ENCODE data around the gene HECW1. TPM values are rescaled to one million over a fixed set of nuclear protein-coding genes. Genes with fewer than 3 reads are reported as not detected.

The HECW1 gene
- total and polyA plus RNA-seq, 2 experiments from 2014 or later = 11.0 to 21.8 TPM

DNA sequence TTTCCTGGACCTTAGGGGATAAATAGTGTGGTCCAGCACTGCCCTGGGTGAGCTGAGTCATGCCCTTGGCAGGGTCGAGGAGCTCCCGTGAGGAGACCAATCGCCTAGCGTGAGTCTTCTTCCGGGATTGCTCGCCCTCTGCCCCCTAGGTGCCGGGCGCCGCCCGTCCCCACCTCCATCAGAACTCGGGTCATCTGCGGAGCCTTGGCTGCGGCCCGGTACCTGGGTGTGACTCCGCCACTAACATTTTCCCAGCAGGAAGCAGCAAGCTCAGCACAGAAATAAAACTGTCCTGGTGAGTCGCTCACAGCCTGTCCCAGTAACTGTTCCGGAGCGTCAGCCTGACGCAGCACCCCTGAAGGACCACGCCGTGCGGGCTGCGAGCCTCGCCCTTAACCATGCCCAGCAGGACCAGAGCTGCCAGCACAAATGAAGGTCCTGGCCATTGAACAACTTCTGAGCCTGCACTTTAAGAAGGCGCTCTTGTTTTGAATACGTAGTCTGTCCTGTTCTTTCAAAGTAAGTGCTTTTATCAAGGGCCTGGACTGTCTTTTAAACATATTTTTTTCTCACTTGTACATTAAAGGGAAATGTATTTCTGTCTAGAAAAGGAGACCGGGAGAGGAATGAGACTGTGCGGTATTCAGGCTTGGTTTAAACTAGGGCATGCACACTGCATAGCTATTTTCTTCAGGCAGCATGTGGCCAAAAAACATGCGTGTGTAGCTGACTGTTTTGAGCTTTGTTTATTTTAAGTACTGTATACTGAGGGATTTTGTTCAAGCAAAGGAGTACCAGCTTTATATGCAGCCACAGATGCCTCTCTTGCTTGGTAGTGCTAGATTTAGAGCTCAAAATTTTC is 136.7 kb downstream of the HECW1 start:
- H3K4me3 Mint-ChIP-seq = no peak overlapping the region
- peaks cover 2% of the 10 kb centered on the region for H3K27me3 Mint-ChIP-seq (ENCODE audit: insufficient read depth, low read depth, poor library complexity)
- Histone ChIP-seq H3K27me3 (ENCODE audit: insufficient read depth) (no peaks in the 10 kb centered on the region), H3K79me2 (replicated peaks; ENCODE audit: insufficient read depth) (no peaks in the 10 kb centered on the region), H3K4me1 (ENCODE audit: insufficient read depth) (peaks cover 3% of the 10 kb centered on the region), H3K9me2 (ENCODE audit: insufficient read depth) (peaks cover 6% of the 10 kb centered on the region; the same call in 1 of the 2 replicates), H3K4me3 (no peak overlapping the region), H3K4me2 (no peak overlapping the region), H3K36me3 (ENCODE audit: insufficient read depth) (no peaks in the 10 kb centered on the region), H3F3A (replicated peaks; ENCODE audit: low read depth) (no peaks in the 10 kb centered on the region), H3K27ac (ENCODE audit: low read depth) (no peak overlapping the region), H2AFZ (peak overlapping the region; percentile 52; the same call in 1 of the 2 replicates), H4K20me1 (replicated peaks; ENCODE audit: insufficient read depth) (no peaks in the 10 kb centered on the region)
- H3K9me3 Mint-ChIP-seq = no peaks in the 10 kb centered on the region
- no peaks in the 10 kb centered on the region for H3K36me3 Mint-ChIP-seq (ENCODE audit: low read depth)
- ATAC-seq (peak; percentile 47), DNase-seq (ENCODE audit: low spot score) (no peak)
- peaks cover 11% of the 10 kb centered on the region for H3K4me1 Mint-ChIP-seq
- no peak for TF ChIP-seq CREB1 (CRISPR knock-in tag; IDR thresholded peaks at IDR 0.05; ENCODE audit: low read depth)
- TF ChIP-seq, protein P1, sequence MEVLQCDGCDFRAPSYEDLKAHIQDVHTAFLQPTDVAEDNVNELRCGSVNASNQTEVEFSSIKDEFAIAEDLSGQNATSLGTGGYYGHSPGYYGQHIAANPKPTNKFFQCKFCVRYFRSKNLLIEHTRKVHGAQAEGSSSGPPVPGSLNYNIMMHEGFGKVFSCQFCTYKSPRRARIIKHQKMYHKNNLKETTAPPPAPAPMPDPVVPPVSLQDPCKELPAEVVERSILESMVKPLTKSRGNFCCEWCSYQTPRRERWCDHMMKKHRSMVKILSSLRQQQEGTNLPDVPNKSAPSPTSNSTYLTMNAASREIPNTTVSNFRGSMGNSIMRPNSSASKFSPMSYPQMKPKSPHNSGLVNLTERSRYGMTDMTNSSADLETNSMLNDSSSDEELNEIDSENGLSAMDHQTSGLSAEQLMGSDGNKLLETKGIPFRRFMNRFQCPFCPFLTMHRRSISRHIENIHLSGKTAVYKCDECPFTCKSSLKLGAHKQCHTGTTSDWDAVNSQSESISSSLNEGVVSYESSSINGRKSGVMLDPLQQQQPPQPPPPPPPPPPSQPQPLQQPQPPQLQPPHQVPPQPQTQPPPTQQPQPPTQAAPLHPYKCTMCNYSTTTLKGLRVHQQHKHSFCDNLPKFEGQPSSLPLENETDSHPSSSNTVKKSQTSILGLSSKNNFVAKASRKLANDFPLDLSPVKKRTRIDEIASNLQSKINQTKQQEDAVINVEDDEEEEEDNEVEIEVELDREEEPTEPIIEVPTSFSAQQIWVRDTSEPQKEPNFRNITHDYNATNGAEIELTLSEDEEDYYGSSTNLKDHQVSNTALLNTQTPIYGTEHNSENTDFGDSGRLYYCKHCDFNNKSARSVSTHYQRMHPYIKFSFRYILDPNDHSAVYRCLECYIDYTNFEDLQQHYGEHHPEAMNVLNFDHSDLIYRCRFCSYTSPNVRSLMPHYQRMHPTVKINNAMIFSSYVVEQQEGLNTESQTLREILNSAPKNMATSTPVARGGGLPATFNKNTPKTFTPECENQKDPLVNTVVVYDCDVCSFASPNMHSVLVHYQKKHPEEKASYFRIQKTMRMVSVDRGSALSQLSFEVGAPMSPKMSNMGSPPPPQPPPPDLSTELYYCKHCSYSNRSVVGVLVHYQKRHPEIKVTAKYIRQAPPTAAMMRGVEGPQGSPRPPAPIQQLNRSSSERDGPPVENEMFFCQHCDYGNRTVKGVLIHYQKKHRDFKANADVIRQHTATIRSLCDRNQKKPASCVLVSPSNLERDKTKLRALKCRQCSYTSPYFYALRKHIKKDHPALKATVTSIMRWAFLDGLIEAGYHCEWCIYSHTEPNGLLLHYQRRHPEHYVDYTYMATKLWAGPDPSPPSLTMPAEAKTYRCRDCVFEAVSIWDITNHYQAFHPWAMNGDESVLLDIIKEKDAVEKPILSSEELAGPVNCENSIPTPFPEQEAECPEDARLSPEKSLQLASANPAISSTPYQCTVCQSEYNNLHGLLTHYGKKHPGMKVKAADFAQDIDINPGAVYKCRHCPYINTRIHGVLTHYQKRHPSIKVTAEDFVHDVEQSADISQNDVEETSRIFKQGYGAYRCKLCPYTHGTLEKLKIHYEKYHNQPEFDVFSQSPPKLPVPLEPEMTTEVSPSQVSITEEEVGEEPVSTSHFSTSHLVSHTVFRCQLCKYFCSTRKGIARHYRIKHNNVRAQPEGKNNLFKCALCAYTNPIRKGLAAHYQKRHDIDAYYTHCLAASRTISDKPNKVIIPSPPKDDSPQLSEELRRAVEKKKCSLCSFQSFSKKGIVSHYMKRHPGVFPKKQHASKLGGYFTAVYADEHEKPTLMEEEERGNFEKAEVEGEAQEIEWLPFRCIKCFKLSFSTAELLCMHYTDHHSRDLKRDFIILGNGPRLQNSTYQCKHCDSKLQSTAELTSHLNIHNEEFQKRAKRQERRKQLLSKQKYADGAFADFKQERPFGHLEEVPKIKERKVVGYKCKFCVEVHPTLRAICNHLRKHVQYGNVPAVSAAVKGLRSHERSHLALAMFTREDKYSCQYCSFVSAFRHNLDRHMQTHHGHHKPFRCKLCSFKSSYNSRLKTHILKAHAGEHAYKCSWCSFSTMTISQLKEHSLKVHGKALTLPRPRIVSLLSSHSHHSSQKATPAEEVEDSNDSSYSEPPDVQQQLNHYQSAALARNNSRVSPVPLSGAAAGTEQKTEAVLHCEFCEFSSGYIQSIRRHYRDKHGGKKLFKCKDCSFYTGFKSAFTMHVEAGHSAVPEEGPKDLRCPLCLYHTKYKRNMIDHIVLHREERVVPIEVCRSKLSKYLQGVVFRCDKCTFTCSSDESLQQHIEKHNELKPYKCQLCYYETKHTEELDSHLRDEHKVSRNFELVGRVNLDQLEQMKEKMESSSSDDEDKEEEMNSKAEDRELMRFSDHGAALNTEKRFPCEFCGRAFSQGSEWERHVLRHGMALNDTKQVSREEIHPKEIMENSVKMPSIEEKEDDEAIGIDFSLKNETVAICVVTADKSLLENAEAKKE (CRISPR knock-in tag; IDR thresholded peaks at IDR 0.05) = no peak
- no peak for TF ChIP-seq ZNF331 (CRISPR knock-in tag; IDR thresholded peaks at IDR 0.05; ENCODE audit: low read depth)
- TF ChIP-seq, protein P2, sequence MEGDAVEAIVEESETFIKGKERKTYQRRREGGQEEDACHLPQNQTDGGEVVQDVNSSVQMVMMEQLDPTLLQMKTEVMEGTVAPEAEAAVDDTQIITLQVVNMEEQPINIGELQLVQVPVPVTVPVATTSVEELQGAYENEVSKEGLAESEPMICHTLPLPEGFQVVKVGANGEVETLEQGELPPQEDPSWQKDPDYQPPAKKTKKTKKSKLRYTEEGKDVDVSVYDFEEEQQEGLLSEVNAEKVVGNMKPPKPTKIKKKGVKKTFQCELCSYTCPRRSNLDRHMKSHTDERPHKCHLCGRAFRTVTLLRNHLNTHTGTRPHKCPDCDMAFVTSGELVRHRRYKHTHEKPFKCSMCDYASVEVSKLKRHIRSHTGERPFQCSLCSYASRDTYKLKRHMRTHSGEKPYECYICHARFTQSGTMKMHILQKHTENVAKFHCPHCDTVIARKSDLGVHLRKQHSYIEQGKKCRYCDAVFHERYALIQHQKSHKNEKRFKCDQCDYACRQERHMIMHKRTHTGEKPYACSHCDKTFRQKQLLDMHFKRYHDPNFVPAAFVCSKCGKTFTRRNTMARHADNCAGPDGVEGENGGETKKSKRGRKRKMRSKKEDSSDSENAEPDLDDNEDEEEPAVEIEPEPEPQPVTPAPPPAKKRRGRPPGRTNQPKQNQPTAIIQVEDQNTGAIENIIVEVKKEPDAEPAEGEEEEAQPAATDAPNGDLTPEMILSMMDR (conservative IDR thresholded peaks at IDR 0.05; ENCODE audit: low read depth in 2 of 2) = no peak
- TF ChIP-seq JUNB (IDR thresholded peaks at IDR 0.05; ENCODE audit: unreplicated experiment) = no peak
- TF ChIP-seq, protein P3, sequence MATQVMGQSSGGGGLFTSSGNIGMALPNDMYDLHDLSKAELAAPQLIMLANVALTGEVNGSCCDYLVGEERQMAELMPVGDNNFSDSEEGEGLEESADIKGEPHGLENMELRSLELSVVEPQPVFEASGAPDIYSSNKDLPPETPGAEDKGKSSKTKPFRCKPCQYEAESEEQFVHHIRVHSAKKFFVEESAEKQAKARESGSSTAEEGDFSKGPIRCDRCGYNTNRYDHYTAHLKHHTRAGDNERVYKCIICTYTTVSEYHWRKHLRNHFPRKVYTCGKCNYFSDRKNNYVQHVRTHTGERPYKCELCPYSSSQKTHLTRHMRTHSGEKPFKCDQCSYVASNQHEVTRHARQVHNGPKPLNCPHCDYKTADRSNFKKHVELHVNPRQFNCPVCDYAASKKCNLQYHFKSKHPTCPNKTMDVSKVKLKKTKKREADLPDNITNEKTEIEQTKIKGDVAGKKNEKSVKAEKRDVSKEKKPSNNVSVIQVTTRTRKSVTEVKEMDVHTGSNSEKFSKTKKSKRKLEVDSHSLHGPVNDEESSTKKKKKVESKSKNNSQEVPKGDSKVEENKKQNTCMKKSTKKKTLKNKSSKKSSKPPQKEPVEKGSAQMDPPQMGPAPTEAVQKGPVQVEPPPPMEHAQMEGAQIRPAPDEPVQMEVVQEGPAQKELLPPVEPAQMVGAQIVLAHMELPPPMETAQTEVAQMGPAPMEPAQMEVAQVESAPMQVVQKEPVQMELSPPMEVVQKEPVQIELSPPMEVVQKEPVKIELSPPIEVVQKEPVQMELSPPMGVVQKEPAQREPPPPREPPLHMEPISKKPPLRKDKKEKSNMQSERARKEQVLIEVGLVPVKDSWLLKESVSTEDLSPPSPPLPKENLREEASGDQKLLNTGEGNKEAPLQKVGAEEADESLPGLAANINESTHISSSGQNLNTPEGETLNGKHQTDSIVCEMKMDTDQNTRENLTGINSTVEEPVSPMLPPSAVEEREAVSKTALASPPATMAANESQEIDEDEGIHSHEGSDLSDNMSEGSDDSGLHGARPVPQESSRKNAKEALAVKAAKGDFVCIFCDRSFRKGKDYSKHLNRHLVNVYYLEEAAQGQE (IDR thresholded peaks at IDR 0.05; ENCODE audit: unreplicated experiment) = no peak
- no peak for TF ChIP-seq NANOG (IDR thresholded peaks at IDR 0.05; ENCODE audit: borderline replicate concordance)
- no peak for TF ChIP-seq POLR2AphosphoS5 (IDR thresholded peaks at IDR 0.05; ENCODE audit: low read depth)
- no peak for TF ChIP-seq ZNF114 (CRISPR knock-in tag; IDR thresholded peaks at IDR 0.05)
- TF ChIP-seq EZH2 (IDR thresholded peaks at IDR 0.05; ENCODE audit: low read depth, unreplicated experiment) = no peak
- no peak for TF ChIP-seq STAT1 (IDR thresholded peaks at IDR 0.05; ENCODE audit: unreplicated experiment)
- no peak for TF ChIP-seq EZH2phosphoT487 (IDR thresholded peaks at IDR 0.05; ENCODE audit: unreplicated experiment)
- TF ChIP-seq, protein P4, sequence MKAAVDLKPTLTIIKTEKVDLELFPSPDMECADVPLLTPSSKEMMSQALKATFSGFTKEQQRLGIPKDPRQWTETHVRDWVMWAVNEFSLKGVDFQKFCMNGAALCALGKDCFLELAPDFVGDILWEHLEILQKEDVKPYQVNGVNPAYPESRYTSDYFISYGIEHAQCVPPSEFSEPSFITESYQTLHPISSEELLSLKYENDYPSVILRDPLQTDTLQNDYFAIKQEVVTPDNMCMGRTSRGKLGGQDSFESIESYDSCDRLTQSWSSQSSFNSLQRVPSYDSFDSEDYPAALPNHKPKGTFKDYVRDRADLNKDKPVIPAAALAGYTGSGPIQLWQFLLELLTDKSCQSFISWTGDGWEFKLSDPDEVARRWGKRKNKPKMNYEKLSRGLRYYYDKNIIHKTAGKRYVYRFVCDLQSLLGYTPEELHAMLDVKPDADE (IDR thresholded peaks at IDR 0.05) = no peak
- peak overlapping the region; percentile 51; the same call in 1 of the 2 replicates for H3K27ac Mint-ChIP-seq
